Measurements from ENCODE around the gene PERCC1.

Gene PERCC1

GRCh38 chr16:1430759-1431496 lies at the start of gene PERCC1:
Gene PERCC1, plus strand, starts transcription at chr16:1431078. Its CDS starts 1,516 bp downstream, at chr16:1432594.
- no peak for DNase-seq (ENCODE audit: low read depth in 2 of 2)

GRCh38 chr16:1381612-1382406 lies 49.1 kb upstream of the PERCC1 start:
- DNase-seq (ENCODE audit: low read depth in 2 of 2): no peak

GRCh38 chr16:1383556-1383955 lies 47.3 kb upstream of the PERCC1 start:
- no peak for DNase-seq (ENCODE audit: low read depth in 2 of 2)

GRCh38 chr16:1385232-1385631 lies 45.6 kb upstream of the PERCC1 start:
- DNase-seq (ENCODE audit: low read depth in 2 of 2): no peak

GRCh38 chr16:1387331-1387730 lies 43.5 kb upstream of the PERCC1 start:
- DNase-seq (ENCODE audit: low read depth in 2 of 2): no peak

GRCh38 chr16:1389762-1390161 lies 41.1 kb upstream of the PERCC1 start:
- DNase-seq (ENCODE audit: low read depth in 2 of 2): no peak

- no peak for DNase-seq (ENCODE audit: low read depth in 2 of 2)
These were observed 40.6 kb upstream of the PERCC1 start for GRCh38 chr16:1390239-1390779.

- no peak for DNase-seq (ENCODE audit: low read depth in 2 of 2)
These were observed 38.1 kb upstream of the PERCC1 start for GRCh38 chr16:1392826-1393225.

GRCh38 chr16:1393613-1394176 lies 37.2 kb upstream of the PERCC1 start:
- DNase-seq (ENCODE audit: low read depth in 2 of 2): no peak

GRCh38 chr16:1394367-1394951 lies 36.4 kb upstream of the PERCC1 start:
- DNase-seq (ENCODE audit: low read depth in 2 of 2): no peak

- DNase-seq (ENCODE audit: low read depth in 2 of 2): no peak
These were observed 35.3 kb upstream of the PERCC1 start for GRCh38 chr16:1395444-1396031.

GRCh38 chr16:1397779-1398178 lies 33.1 kb upstream of the PERCC1 start:
- no peak for DNase-seq (ENCODE audit: low read depth in 2 of 2)

GRCh38 chr16:1398351-1398750 lies 32.5 kb upstream of the PERCC1 start:
- DNase-seq (ENCODE audit: low read depth in 2 of 2): no peak

GRCh38 chr16:1398826-1399581 lies 31.9 kb upstream of the PERCC1 start:
- no peak for DNase-seq (ENCODE audit: low read depth in 2 of 2)

GRCh38 chr16:1401061-1401757 lies 29.7 kb upstream of the PERCC1 start:
- DNase-seq (ENCODE audit: low read depth in 2 of 2): no peak

GRCh38 chr16:1401758-1402154 lies 29.1 kb upstream of the PERCC1 start:
- no peak for DNase-seq (ENCODE audit: low read depth in 2 of 2)

- no peak for DNase-seq (ENCODE audit: low read depth in 2 of 2)
These were observed 27.8 kb upstream of the PERCC1 start for GRCh38 chr16:1403036-1403435.

- no peak for DNase-seq (ENCODE audit: low read depth in 2 of 2)
These were observed 27.1 kb upstream of the PERCC1 start for GRCh38 chr16:1403733-1404132.

- no peak for DNase-seq (ENCODE audit: low read depth in 2 of 2)
These were observed 23.1 kb upstream of the PERCC1 start for GRCh38 chr16:1407753-1408152.

GRCh38 chr16:1408171-1408837 lies 22.6 kb upstream of the PERCC1 start:
- peak; percentile 91 to 94 for DNase-seq (ENCODE audit: low read depth in 2 of 2)

Data from activated CD8-positive, alpha-beta memory T cell treated with anti-CD3 and anti-CD28 coated beads for 4 hours (primary cell).